ENCODE measurements around the gene PIGL.
A peak's percentile ranks its signal among the peaks of the same experiment; 100 is the strongest.
"Not testable (repeated sequence)": the region's sequence is repeated elsewhere in the genome, so short reads cannot be mapped to it uniquely, and the experiment has no call there.

Gene PIGL

DNA sequence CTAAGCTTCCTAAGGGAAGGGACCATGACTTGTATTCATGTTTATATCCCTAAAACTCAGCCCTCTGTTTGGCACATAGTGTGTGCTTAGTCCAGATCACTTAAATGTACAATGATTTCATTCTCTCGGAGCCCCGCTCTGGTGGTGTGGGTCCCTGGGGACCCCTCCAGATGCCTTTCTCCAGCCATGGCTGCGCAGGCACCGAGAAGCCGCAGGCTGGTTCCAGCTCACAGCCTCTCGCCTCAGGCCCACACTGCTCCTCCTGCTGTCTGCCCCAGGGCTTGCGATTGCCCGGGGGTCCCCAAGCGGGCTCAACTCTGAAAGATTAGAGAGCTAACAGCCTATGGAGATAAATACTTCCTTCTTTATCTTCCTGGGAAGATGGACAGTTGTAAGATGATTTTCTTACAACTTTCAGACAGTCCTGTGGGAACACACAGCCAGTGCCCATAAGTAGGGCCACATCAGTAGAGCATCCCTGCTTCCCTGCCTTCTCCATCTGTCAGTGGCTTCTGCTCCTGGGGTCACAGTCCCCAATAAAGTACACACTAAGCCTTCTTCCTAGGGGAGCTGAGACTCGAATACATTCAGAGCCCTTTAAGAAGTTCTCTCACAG is 70.0 kb downstream of the PIGL start:
- H3K9me3 ChIP-seq: no peaks in the 10 kb centered on the region
- TF ChIP-seq, protein P1, sequence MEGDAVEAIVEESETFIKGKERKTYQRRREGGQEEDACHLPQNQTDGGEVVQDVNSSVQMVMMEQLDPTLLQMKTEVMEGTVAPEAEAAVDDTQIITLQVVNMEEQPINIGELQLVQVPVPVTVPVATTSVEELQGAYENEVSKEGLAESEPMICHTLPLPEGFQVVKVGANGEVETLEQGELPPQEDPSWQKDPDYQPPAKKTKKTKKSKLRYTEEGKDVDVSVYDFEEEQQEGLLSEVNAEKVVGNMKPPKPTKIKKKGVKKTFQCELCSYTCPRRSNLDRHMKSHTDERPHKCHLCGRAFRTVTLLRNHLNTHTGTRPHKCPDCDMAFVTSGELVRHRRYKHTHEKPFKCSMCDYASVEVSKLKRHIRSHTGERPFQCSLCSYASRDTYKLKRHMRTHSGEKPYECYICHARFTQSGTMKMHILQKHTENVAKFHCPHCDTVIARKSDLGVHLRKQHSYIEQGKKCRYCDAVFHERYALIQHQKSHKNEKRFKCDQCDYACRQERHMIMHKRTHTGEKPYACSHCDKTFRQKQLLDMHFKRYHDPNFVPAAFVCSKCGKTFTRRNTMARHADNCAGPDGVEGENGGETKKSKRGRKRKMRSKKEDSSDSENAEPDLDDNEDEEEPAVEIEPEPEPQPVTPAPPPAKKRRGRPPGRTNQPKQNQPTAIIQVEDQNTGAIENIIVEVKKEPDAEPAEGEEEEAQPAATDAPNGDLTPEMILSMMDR (IDR thresholded peaks at IDR 0.05): no peak
- peaks cover 30 to 36% of the 10 kb centered on the region in 2 experiments for H3K4me1 ChIP-seq (ENCODE audit: control insufficient read depth in 1 of 2, insufficient read depth in 1 of 2, low read depth in 1 of 2, low read length in 1 of 2)
- H3K27ac ChIP-seq: peak overlapping the region; percentile 87
- H3K4me3 ChIP-seq (ENCODE audit: low read depth in 1 of 2, low read length in 1 of 2): peak overlapping the region; percentile 33 to 50
- H3K36me3 ChIP-seq: no peaks in the 10 kb centered on the region
- no peaks in the 10 kb centered on the region for H3K27me3 ChIP-seq

DNA sequence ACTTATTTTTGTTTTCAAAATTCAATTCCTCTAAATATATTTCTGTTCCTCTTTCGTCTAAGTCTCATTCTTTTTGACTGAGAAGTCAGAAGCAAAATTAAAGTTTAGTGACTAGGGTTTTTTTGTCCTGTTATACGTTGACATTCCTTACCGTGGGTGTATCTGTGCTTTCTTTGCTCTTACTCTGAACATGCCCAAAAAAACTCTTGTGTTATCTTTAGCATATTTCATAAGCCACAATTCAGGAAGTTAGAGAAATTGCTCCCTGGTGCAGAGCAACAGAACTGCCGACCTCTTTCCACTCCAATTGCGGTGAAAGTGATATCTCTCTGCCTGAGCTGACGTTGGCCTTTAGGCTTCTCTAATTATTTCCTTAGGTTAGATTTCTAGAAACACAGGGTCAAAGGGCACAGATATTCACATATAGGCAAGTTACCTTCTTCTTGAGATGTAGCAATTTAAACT is 70.6 kb downstream of the PIGL start:
- Histone ChIP-seq H3K9me3 (no peaks in the 10 kb centered on the region), H3K27me3 (no peaks in the 10 kb centered on the region), H3K36me3 (no peaks in the 10 kb centered on the region), H3K27ac (peak overlapping the region; percentile 87), H3K4me3 (ENCODE audit: low read depth in 1 of 2, low read length in 1 of 2) (peak overlapping the region; percentile 33 to 50), H3K4me1 (ENCODE audit: control insufficient read depth in 1 of 2, insufficient read depth in 1 of 2, low read depth in 1 of 2, low read length in 1 of 2) (peaks cover 30 to 36% of the 10 kb centered on the region in 2 experiments)
- TF ChIP-seq, protein P1 (IDR thresholded peaks at IDR 0.05): no peak

DNA sequence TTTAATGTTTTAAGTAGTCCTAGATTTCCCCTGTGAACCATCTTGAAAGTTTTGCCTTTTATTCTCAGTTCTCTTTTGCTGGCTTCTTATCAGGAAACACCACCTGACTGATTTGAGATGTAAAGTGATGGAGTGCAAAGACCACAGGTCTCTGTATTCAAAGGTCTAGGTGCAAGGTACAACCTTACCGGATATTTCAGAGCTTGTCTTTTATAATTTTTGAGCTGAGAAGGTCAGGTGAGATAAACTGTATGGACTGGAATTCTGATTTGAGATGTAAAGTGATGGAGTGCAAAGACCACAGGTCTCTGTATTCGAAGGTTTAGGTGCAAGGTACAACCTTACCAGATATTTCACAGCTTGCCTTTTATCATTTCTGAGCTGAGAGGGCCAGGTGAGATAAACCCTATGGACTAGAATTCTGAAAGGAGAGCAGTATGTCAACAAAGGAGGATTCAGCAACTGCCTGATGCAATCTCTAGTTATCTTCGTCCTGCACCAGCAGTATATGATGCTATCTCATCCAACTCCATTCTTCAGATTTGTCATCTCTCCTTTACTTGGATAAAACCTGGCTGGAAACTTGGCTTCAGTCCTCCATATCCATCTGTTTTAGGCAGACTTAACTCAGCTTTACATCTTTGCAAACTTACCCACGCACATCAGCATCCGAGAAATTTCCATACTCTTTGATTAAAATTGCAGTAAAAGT is 72.0 kb downstream of the PIGL start:
- Histone ChIP-seq H3K27ac (peak overlapping the region; percentile 87), H3K4me3 (ENCODE audit: low read depth in 1 of 2, low read length in 1 of 2) (no peak overlapping the region), H3K36me3 (no peaks in the 10 kb centered on the region), H3K9me3 (no peaks in the 10 kb centered on the region), H3K4me1 (ENCODE audit: control insufficient read depth in 1 of 2, insufficient read depth in 1 of 2, low read depth in 1 of 2, low read length in 1 of 2) (peaks cover 30 to 36% of the 10 kb centered on the region in 2 experiments), H3K27me3 (no peaks in the 10 kb centered on the region)
- TF ChIP-seq, protein P1 (IDR thresholded peaks at IDR 0.05): no peak

DNA sequence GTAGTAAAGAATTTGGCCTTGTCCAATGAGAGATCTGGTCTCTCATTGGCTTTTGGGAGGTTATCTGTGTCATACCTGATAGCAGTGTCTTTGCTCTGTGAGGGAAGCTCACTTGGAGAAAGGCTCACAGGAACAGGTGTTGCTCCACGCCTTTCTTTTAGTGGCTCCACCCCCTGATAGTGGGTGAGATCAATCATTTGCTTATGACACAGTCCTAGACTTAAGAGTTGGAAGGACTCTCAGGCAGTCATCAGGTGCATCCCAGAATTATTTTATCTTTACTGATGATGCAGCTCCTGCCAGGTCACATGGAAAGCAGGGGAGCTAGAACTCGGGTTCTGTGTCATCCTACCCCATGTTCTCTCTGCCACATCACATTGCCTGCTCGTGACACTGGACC is 76.9 kb downstream of the PIGL start:
- Histone ChIP-seq H3K9me3 (no peaks in the 10 kb centered on the region), H3K4me1 (ENCODE audit: control insufficient read depth in 1 of 2, insufficient read depth in 1 of 2, low read depth in 1 of 2, low read length in 1 of 2) (no peaks in the 10 kb centered on the region), H3K27me3 (no peaks in the 10 kb centered on the region), H3K27ac (no peak overlapping the region), H3K4me3 (ENCODE audit: low read depth in 1 of 2, low read length in 1 of 2) (no peak overlapping the region), H3K36me3 (no peaks in the 10 kb centered on the region)
- TF ChIP-seq, protein P1 (IDR thresholded peaks at IDR 0.05): no peak

DNA sequence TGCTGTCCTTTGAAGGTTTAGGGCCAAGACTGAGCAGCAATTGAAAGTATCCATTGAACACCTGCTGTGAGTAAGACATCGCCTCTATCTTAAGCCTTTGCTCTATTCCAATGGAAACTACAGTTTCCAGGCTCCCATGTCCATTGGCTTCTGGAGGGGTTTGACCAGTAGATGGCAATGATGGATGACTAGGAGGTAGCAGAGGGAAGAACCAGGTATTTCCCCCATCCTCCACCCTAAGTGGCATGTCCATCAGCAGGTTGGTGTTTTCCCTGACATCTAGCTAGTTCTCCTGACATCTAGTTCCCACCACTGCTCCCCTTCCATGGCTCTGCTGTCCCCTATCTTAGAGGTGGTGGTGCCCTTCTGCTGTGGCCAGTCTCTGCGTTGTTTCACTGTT is 77.5 kb downstream of the PIGL start:
- Histone ChIP-seq H3K27ac (no peak overlapping the region), H3K4me3 (ENCODE audit: low read depth in 1 of 2, low read length in 1 of 2) (no peak overlapping the region), H3K27me3 (no peaks in the 10 kb centered on the region), H3K9me3 (no peaks in the 10 kb centered on the region), H3K36me3 (no peaks in the 10 kb centered on the region), H3K4me1 (ENCODE audit: control insufficient read depth in 1 of 2, insufficient read depth in 1 of 2, low read depth in 1 of 2, low read length in 1 of 2) (no peaks in the 10 kb centered on the region)
- TF ChIP-seq, protein P1 (IDR thresholded peaks at IDR 0.05): no peak

DNA sequence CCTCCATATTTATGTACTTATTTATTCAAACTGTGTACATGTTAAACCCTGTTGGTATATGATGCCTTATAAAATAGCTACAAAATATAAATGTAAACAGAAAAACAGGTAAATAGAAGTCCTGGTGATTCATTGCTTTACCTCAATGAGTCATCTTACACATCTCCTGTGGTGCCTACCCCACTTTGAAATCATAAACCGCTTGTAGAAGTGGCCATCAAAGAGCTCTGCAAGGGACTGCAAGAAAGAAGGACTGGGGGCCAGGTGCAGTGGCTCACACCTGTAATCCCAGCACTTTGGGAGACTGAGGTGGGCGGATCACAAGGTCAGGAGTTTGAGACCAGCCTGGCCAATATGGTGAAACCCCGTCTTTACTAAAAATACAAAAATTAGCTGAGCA is 79.1 kb downstream of the PIGL start:
- H3K4me3 ChIP-seq (ENCODE audit: low read depth in 1 of 2, low read length in 1 of 2); H3K36me3 ChIP-seq; H3K4me1 ChIP-seq (ENCODE audit: control insufficient read depth in 1 of 2, insufficient read depth in 1 of 2, low read depth in 1 of 2, low read length in 1 of 2): not testable (repeated sequence)

More for the DNA sequence above, 79.1 kb downstream of the PIGL start:
- not testable (repeated sequence) for H3K27ac ChIP-seq, H3K27me3 ChIP-seq, H3K9me3 ChIP-seq
